GM10847 (cell line): ENCODE measurements around the gene MAPRE2.

Source experiments
- POLR2A ChIP-seq: IDR thresholded peaks from 2 replicates; pipeline ENCODE4 v1.6.1; 2011; ENCODE audit not compliant: insufficient read length; ENCODE audit errors: extremely low read depth

Gene MAPRE2

GRCh38 chr18:35161934-35162333 lies 120.7 kb downstream of the MAPRE2 start:
- TF ChIP-seq POLR2A: no peak

- no peak for TF ChIP-seq POLR2A
Measured at GRCh38 chr18:35163014-35163539, 121.9 kb downstream of the MAPRE2 start.

DNA sequence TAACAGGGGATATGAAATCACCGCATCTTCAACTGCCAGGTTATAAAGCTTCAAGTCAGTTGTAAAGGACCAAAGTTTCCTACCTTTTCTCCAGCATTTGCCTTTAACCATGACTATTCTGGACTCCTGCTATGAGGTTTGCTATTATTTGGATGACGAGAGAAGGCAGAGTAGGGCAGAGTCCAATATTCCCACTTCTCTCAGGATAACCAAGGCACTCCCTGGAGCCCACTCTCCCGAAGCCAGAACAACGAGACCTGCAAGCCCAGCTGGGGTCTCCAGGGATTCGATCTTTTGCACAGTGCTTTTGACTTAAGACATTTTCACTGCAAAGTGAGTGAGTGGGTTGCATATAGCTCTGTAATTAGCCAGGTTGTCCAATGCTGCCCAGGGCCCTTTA lies 122.5 kb downstream of the MAPRE2 start:
- no peak for TF ChIP-seq POLR2A

DNA sequence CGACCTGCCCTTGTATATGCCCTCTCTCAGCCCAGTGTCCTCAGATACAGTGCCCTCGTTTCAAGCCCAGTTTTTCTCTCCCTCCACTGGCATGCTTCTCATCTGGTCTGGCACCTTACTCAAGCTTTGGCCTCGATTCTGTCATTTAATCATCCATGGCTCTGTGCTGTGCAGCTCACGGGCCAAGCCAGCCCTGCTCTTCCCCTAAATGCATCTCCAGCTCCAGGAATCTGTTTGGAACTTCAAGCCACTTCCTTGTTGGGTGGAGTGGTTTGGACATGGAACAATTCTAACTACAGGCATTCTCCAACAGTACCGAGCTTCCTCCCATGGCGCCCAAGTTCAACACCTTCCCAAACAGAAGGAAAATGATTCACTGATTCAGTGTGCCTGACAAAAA lies 122.9 kb downstream of the MAPRE2 start:
- TF ChIP-seq POLR2A: no peak

DNA sequence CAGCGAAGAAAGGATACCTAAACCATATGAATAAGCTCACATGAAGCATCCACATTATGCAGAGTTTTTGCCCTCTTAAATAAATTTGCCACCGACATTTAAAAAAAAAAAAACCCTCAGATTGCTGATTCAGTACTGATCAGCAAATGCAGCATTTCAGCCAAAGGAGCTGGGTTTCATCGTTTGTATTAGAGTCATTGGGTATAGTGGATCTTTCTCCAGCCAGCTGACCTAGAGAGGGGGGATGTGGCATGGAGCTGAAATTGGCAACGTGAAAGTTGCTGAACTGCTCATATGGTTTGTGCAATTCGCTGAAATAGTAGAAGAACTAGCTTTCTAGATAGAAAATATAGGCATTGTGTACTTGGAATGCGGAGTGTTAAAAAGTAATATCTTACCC lies 126.1 kb downstream of the MAPRE2 start:
- TF ChIP-seq POLR2A: no peak

- no peak for TF ChIP-seq POLR2A
Measured at GRCh38 chr18:35167857-35168256, 126.6 kb downstream of the MAPRE2 start.

GRCh38 chr18:35171315-35171987 lies 130.2 kb downstream of the MAPRE2 start:
- TF ChIP-seq POLR2A: no peak

DNA sequence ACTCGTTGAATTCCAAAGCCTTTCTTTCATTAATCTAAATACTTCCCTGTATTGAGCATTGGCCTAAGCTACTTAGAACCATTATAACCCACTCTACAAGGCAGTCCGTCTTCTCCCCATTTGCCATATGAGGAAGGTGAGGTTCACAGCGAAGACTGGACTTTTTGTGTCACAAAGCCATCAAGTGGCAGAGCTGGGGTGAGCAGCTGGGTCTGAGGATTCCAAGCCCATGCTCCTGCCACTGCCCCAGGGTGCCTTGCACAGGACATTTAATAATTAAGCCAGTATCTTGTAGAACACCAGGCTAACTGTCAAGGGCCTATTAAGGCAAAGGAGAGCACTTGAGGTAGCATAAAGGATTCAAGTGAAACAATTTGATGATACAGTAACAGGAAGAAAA lies 130.8 kb downstream of the MAPRE2 start:
- TF ChIP-seq POLR2A: no peak

GRCh38 chr18:35172451-35173035 lies 131.3 kb downstream of the MAPRE2 start:
- TF ChIP-seq POLR2A: no peak

- no peak for TF ChIP-seq POLR2A
Measured at GRCh38 chr18:35174093-35174731, 133.0 kb downstream of the MAPRE2 start.

- no peak for TF ChIP-seq POLR2A
Measured at GRCh38 chr18:35174745-35175144, 133.5 kb downstream of the MAPRE2 start.

DNA sequence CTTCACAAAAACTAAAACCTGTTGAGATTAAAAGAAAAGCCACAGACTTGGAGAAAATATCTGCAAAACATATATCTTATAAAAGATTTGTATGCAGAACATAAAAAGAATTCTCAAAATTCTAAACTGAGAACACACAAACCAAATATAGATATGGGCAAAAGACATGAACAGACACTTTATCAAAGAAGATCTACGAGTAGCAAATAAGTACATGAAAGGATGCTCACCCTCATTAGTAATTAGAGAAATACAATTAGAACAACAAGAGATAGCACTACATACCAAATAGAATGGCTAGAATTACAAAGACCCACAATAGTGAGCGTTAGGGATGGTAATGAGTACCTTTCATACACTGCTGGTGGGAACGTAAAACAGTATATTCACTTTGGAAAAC lies 135.7 kb downstream of the MAPRE2 start:
- TF ChIP-seq POLR2A: no peak

GRCh38 chr18:35178260-35178659 lies 137.0 kb downstream of the MAPRE2 start:
- no peak for TF ChIP-seq POLR2A

DNA sequence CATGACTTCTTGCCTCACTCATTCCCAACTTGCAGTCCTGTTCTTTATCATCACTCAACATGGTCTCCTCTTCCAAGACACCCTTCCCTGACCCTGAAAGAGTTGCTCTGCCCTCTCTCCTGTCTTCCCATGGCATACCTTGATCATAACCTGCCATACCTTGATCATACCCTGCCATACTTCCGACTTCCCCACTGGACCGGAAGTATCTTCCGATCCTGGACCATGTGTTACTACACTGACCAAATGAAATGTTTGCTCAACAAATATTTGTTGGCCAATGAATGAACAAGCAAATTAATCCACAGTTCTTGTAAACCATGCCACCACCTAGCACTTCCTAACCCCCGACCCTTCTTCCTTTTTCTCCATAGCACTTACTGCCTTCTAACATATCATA lies 138.7 kb downstream of the MAPRE2 start:
- no peak for TF ChIP-seq POLR2A

- TF ChIP-seq POLR2A: no peak
Measured at GRCh38 chr18:35180455-35180854, 139.2 kb downstream of the MAPRE2 start.

DNA sequence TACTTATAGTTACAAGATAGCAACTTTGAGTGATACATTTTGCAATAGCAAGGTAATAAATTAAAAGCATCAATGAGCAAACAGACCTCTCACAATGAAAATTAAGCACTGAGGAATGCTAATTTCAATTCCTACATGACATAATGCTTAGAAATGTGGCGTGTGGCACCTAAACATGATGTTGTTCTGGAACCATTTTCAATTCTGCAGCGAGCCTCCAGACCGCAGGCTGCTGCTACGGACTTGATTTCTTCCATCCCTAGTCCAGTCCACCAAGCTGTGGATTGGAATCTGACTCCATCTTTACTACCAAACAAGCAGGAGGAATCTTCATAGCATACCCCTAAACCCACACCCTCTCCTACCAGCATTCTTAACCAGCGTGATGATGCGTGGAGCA lies 140.9 kb downstream of the MAPRE2 start:
- TF ChIP-seq POLR2A: no peak
